Adrenal gland (tissue), 12 donors: ENCODE results near the gene CGREF1. TPM values are rescaled to one million over a fixed set of nuclear protein-coding genes. Genes with fewer than 3 reads are reported as not detected.

Experiments used
- DNase-seq, 7 donors: peaks; one replicate each; pipeline ENCODE4 v3.0.0-alpha.2; 2019 to 2020
- H3K27ac ChIP-seq, 5 donors: fragments of 200-600 bp; sonication (generic) in 4 of 5; 1 replicate in 3 of 5; 2 replicates in 2 of 5; pipeline versions ENCODE4 v1.5.1 to v1.8.0; 2016 to 2020; ENCODE audit warnings: mild to moderate bottlenecking in 1 of 5
- H3K27me3 ChIP-seq: fragments of 200-600 bp; 2 replicates; pipeline ENCODE4 v1.8.0; 2021
- H3K36me3 ChIP-seq, 2 donors: fragments of 200-600 bp; replicated peaks in 1 of 2; 1 replicate in 1 of 2; 2 replicates in 1 of 2; pipeline versions ENCODE4 v1.5.1 to v1.8.0; 2018 to 2022
- H3K4me1 ChIP-seq, 2 donors: fragments of 200-600 bp; replicated peaks in 1 of 2; 1 replicate in 1 of 2; 2 replicates in 1 of 2; pipeline versions ENCODE4 v1.5.1 to v1.8.0; 2018 to 2021
- H3K4me3 ChIP-seq, 4 donors: fragments of 200-600 bp; sonication (generic) in 3 of 4; one replicate each; pipeline ENCODE4 v1.5.1; 2016 to 2018
- H3K9me3 ChIP-seq, 3 donors: fragments of 200-600 bp; sonication (generic) in 1 of 3; replicated peaks in 1 of 3; 1 replicate in 2 of 3; 2 replicates in 1 of 3; pipeline versions ENCODE4 v1.5.1 to v1.8.0; 2016 to 2021
- POLR2A ChIP-seq, 2 donors: fragments of 450-650 bp; IDR thresholded peaks; one replicate each; pipeline ENCODE4 v1.6.1; 2017; ENCODE audit warnings: antibody characterized with exemption in 2 of 2, mild to moderate bottlenecking in 2 of 2, moderate library complexity in 1 of 2
- WGBS, 4 donors: extraction: QIAGEN DNeasy Blood & Tissue Kit in 2 of 4; methylation state at CpG; one replicate each; pipeline versions ENCODE4 v1.1.5 to v1.1.7; 2013 to 2017; 5-methylcytosine and 5-hydroxymethylcytosine counted together
- intact Hi-C, 2 donors: fragments of 100-400 bp; cut with DNase I; formaldehyde crosslinking; loops; one replicate each; pipeline versions ENCODE4 v1.14.1 to v1.15.0; 2022 to 2023
- polyA plus RNA-seq, 3 donors: library from polyadenylated mRNA; stranded (reverse); fragments of 200-250 nt in 2 of 3; fragments of 350-450 nt in 1 of 3; fragmentation: Illumina TruSeq in 1 of 3; extraction: RNeasy Lipid Tissue Mini Kit (QIAGEN cat#74804) in 1 of 3; gene quantifications; one replicate each; pipeline ENCODE4 v1.2.3, GENCODE V29; 2013 to 2014
- total RNA-seq, 9 donors: library from RNA; depleted of rRNA in 4 of 9; stranded (reverse); fragments of >200 nt in 4 of 9; fragments of 120-200 nt in 1 of 9; fragmentation: NEBNext Ultra II Directional in 1 of 9; extraction: Animal tissue kit (Norgen Biotek cat#: 25700) in 1 of 9; gene quantifications; one replicate each; pipeline versions ENCODE4 v1.1.0 to v1.2.4, GENCODE V29; 2013 to 2023
- TF ChIP-seq, protein P1 (sequence below), 6 experiments: fragments of 450-650 bp in 4 of 6; fragments of 200-600 bp in 2 of 6; sonication (generic) in 1 of 6; IDR thresholded peaks; 1 replicate in 5 of 6; 2 replicates in 1 of 6; pipeline versions ENCODE4 v1.5.1 to v1.8.0; 2016 to 2021; ENCODE audit warnings: antibody characterized with exemption in 6 of 6, mild to moderate bottlenecking in 2 of 6, moderate library complexity in 1 of 6
- donor health status: healthy with polysubstance abuse.
- donor health status: Bipolar disorder and iron deficiency.
- donor health status: DM: yes; HTN: yes; CAD: no.
- donor health status: DM: no; HTN: no; CAD: no.
- donor health status: DM: no; HTN: no; CAD: no.
- donor health status: DM: yes; HTN: yes; CAD: no.

CGREF1 gene
- total and polyA plus RNA-seq, 12 donors: 0.52 to 4.7 (median 1.3) TPM; not detected in 1

DNA sequence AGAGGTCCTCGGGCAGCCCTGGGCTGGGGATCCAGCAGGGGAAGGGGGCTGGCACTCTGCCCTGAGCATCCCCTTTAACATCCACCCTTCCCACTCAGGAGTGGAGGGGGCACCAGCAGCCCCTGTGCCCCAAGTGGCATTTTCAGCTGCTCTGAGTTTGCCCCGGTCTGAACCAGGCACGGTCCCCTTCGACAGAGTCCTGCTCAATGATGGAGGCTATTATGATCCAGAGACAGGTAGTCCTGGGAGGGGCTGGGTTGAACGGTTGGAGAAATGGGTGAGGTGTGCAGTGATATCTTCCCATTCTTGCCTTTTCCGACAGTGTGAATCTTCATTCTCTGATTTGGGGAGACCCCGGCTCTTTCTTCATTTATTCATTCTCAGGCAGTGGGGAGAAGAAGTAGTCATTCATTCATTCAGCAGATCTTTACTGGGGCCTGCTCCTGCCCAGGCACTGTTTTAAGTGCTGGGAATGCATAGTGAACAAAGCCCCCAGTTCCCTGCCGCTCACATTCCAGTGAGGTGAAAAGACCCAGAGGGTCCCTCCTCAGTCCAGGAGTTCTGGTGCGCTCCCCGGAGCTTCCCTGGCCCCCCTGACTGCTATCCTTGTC lies 33.8 kb downstream of the CGREF1 start:
- Histone ChIP-seq H3K27me3 (no peaks in the 10 kb centered on the region), H3K9me3 (no peaks in the 10 kb centered on the region), H3K27ac (peak overlapping the region in 3 of 5 donors; percentile 88 to 94 (median 92)), H3K4me3 (peak overlapping the region in 2 of 4 donors; percentile 39 to 62), H3K4me1 (peaks cover 19 to 36% of the 10 kb centered on the region in 2 donors), H3K36me3 (peaks cover 0 to 6% of the 10 kb centered on the region in 2 donors)
- intact Hi-C loops: loop anchor here (10.0 kb wide), 2 partner anchors 50 to 120 kb away; partner anchors contain the start of gene TMEM214 (in 1 of the 2)
- TF ChIP-seq, protein P1, sequence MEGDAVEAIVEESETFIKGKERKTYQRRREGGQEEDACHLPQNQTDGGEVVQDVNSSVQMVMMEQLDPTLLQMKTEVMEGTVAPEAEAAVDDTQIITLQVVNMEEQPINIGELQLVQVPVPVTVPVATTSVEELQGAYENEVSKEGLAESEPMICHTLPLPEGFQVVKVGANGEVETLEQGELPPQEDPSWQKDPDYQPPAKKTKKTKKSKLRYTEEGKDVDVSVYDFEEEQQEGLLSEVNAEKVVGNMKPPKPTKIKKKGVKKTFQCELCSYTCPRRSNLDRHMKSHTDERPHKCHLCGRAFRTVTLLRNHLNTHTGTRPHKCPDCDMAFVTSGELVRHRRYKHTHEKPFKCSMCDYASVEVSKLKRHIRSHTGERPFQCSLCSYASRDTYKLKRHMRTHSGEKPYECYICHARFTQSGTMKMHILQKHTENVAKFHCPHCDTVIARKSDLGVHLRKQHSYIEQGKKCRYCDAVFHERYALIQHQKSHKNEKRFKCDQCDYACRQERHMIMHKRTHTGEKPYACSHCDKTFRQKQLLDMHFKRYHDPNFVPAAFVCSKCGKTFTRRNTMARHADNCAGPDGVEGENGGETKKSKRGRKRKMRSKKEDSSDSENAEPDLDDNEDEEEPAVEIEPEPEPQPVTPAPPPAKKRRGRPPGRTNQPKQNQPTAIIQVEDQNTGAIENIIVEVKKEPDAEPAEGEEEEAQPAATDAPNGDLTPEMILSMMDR (IDR thresholded peaks at IDR 0.05): peak in 2 of 6 experiments; percentile 19 to 41
- TF ChIP-seq POLR2A (IDR thresholded peaks at IDR 0.05): no peak
- DNase-seq: no peak
- 45 to 59% (median 53%) methylated on average over 7 to 10 of the region's 10 CpGs for WGBS, 4 donors

DNA sequence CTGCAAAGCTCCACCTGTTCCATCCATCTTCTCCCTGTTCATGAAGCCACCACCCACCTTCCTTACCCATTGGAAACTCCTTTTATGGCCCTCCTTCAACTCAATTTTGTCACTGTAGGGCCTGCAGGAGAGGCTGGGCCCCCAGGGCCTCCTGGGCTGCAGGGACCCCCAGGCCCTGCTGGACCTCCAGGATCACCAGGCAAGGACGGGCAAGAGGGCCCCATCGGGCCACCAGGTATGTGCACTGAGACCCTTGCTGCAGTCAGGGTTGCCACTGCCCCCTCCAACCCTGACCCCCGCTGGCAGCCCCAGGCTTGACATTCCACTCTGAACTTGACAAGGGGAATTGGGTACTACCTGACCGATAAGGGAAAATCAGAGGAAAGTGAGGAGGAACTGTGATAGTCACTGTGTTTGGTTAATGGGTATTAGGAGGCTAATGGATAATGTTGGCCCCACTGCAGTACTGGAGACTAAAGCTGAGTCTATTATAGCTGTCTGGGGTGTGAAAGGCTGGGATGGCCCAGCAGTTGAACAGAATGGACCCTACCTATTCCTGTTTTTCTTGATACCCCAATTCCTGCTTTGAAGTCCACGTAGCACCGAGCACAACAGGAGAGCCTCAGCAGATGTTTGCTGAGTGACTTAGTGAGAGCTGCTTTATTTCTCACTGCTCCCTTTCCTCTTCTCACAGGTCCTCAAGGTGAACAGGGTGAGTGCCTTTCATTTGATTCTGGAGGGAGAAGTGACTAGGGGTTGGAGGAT lies 34.4 kb downstream of the CGREF1 start:
- no peak overlapping the region for H3K27ac ChIP-seq
- intact Hi-C loops: loop anchor here (5.0 to 10.0 kb wide), 4 partner anchors 50 to 120 kb away; partner anchors contain the start of gene TMEM214 (in 2 of the 2)
- peaks cover 0 to 6% of the 10 kb centered on the region in 2 donors for H3K36me3 ChIP-seq
- no peak for DNase-seq
- TF ChIP-seq, protein P1 (IDR thresholded peaks at IDR 0.05): no peak
- TF ChIP-seq POLR2A (IDR thresholded peaks at IDR 0.05): no peak
- peaks cover 19 to 36% of the 10 kb centered on the region in 2 donors for H3K4me1 ChIP-seq
- no peaks in the 10 kb centered on the region for H3K27me3 ChIP-seq
- 80 to 98% (median 84%) methylated on average over 5 to 6 of the region's 6 CpGs for WGBS, 4 donors
- H3K4me3 ChIP-seq: no peak overlapping the region
- H3K9me3 ChIP-seq: no peaks in the 10 kb centered on the region

DNA sequence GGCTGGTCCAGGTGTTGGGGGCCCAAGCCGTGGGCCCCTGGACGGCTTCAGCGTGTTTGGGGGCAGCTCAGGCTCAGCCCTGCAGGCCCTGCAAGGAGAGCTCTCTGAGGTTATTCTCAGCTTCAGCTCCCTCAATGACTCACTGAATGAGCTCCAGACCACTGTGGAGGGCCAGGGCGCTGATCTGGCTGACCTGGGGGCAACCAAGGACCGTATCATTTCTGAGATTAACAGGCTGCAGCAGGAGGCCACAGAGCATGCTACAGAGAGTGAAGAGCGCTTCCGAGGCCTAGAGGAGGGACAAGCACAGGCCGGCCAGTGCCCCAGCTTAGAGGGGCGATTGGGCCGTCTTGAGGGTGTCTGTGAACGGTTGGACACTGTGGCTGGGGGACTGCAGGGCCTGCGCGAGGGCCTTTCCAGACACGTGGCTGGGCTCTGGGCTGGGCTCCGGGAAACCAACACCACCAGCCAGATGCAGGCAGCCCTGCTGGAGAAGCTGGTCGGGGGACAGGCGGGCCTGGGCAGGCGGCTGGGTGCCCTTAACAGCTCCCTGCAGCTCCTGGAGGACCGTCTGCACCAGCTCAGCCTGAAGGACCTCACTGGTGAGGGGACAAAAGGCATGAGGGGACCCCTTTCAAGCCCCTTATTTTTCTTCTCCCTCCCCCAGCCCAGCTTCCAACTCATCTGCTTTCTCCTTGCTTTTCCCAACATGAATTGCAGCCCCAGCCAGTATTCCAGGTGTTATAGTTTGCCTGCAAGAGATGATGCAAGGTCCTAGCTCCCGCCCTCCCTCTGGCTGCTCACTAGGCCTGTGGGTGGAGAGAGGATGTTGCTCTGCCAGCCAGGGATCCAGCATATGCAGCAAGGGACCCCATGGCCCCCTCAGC lies 35.3 kb downstream of the CGREF1 start:
- TF ChIP-seq POLR2A (IDR thresholded peaks at IDR 0.05): no peak
- TF ChIP-seq, protein P1 (IDR thresholded peaks at IDR 0.05): no peak
- Histone ChIP-seq H3K27ac (no peak overlapping the region), H3K36me3 (peaks cover 0 to 6% of the 10 kb centered on the region in 2 donors), H3K27me3 (no peaks in the 10 kb centered on the region), H3K9me3 (no peaks in the 10 kb centered on the region), H3K4me3 (no peak overlapping the region), H3K4me1 (peaks cover 19 to 36% of the 10 kb centered on the region in 2 donors)
- no peak for DNase-seq
- WGBS, 4 donors: 81 to 86% (median 84%) methylated on average over 14 to 20 of the region's 20 CpGs
- intact Hi-C loops: loop anchor here (5.0 to 10.0 kb wide), 4 partner anchors 49 to 119 kb away; partner anchors contain the start of gene TMEM214 (in 2 of the 2)
